DOHH2 (cell line): ENCODE measurements around the gene ADAM33.

Experiments used
- EZH2phosphoT487 ChIP-seq: fragments of 200-600 bp; sonication (generic); IDR thresholded peaks from 2 replicates; pipeline ENCODE4 v1.6.1; 2017; ENCODE audit warnings: borderline replicate concordance, mild to moderate bottlenecking, antibody characterized with exemption, low read length, moderate library complexity, mixed read lengths
- TF ChIP-seq, protein P1 (sequence below): fragments of 200-600 bp; sonication (generic); IDR thresholded peaks from one replicate; pipeline ENCODE4 v1.5.1; 2014; ENCODE audit warnings: antibody characterized with exemption, mild to moderate bottlenecking, low read depth, low read length; ENCODE audit not compliant: poor library complexity, severe bottlenecking

- TF ChIP-seq, protein P1, sequence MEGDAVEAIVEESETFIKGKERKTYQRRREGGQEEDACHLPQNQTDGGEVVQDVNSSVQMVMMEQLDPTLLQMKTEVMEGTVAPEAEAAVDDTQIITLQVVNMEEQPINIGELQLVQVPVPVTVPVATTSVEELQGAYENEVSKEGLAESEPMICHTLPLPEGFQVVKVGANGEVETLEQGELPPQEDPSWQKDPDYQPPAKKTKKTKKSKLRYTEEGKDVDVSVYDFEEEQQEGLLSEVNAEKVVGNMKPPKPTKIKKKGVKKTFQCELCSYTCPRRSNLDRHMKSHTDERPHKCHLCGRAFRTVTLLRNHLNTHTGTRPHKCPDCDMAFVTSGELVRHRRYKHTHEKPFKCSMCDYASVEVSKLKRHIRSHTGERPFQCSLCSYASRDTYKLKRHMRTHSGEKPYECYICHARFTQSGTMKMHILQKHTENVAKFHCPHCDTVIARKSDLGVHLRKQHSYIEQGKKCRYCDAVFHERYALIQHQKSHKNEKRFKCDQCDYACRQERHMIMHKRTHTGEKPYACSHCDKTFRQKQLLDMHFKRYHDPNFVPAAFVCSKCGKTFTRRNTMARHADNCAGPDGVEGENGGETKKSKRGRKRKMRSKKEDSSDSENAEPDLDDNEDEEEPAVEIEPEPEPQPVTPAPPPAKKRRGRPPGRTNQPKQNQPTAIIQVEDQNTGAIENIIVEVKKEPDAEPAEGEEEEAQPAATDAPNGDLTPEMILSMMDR, result no peak
- TF ChIP-seq EZH2phosphoT487, result no peak
Observed at GRCh38 chr20:3729378-3729777, 47.6 kb upstream of the ADAM33 start.
